ENCODE data around the gene CWF19L1.

- TF ChIP-seq EZH2 (IDR thresholded peaks at IDR 0.05; ENCODE audit: low read depth) (no peak), CTCF (conservative IDR thresholded peaks at IDR 0.05) (no peak)
Measured at GRCh38 chr10:100223879-100224278, 43.6 kb downstream of the CWF19L1 start.
